WTC11 (cell line): ENCODE data around the gene USF1. TPM values are rescaled to one million over a fixed set of nuclear protein-coding genes. Genes with fewer than 3 reads are reported as not detected.
A peak's percentile ranks its signal among the peaks of the same experiment; 100 is the strongest.

Source experiments
- ATF3 ChIP-seq: sonication (generic); formaldehyde crosslinking; conservative IDR thresholded peaks from 2 replicates; pipeline ENCODE4 v1.8.1; 2022; ENCODE audit warnings: mild to moderate bottlenecking, missing genetic modification reagents
- CBFB ChIP-seq: sonication (generic); formaldehyde crosslinking; IDR thresholded peaks from 2 replicates; pipeline ENCODE4 v1.8.1; 2022; ENCODE audit warnings: mild to moderate bottlenecking, low read depth, missing genetic modification reagents
- CREB1 ChIP-seq: sonication (generic); formaldehyde crosslinking; IDR thresholded peaks from 2 replicates; pipeline ENCODE4 v1.8.0; 2023; ENCODE audit warnings: mild to moderate bottlenecking, missing genetic modification reagents
- ESRRA ChIP-seq: sonication (generic); formaldehyde crosslinking; IDR thresholded peaks from 2 replicates; pipeline ENCODE4 v1.8.1; 2022; ENCODE audit warnings: mild to moderate bottlenecking, missing genetic modification reagents, borderline replicate concordance
- ETV6 ChIP-seq: sonication (generic); formaldehyde crosslinking; IDR thresholded peaks from 2 replicates; pipeline ENCODE4 v1.8.1; 2022; ENCODE audit warnings: mild to moderate bottlenecking, missing genetic modification reagents
- FOXJ3 ChIP-seq: sonication (generic); formaldehyde crosslinking; IDR thresholded peaks from 2 replicates; pipeline ENCODE4 v1.9.0; 2021; ENCODE audit warnings: missing genetic modification reagents, mild to moderate bottlenecking, borderline replicate concordance
- FOXK1 ChIP-seq: sonication (generic); formaldehyde crosslinking; IDR thresholded peaks from 2 replicates; pipeline ENCODE4 v1.8.0; 2022; ENCODE audit warnings: mild to moderate bottlenecking, moderate library complexity, missing genetic modification reagents
- GABPB1 ChIP-seq: sonication (generic); formaldehyde crosslinking; IDR thresholded peaks from 2 replicates; pipeline ENCODE4 v1.8.1; 2023; ENCODE audit warnings: mild to moderate bottlenecking, missing genetic modification reagents
- HMGA2 ChIP-seq: fragments of 250-450 bp; sonication (Bioruptor Pico); IDR thresholded peaks from 2 replicates; pipeline ENCODE4 v1.4.0; 2021; ENCODE audit warnings: mild to moderate bottlenecking, moderate library complexity
- MAX ChIP-seq: sonication (generic); formaldehyde crosslinking; IDR thresholded peaks from 2 replicates; pipeline ENCODE4 v1.8.0; 2022; ENCODE audit warnings: mild to moderate bottlenecking, missing genetic modification reagents
- MXD4 ChIP-seq: fragments of 250-450 bp; sonication (Bioruptor Pico); IDR thresholded peaks from 2 replicates; pipeline ENCODE4 v1.8.0; 2021; ENCODE audit warnings: mild to moderate bottlenecking, moderate library complexity, borderline replicate concordance
- NFYB ChIP-seq: sonication (generic); formaldehyde crosslinking; conservative IDR thresholded peaks from 2 replicates; pipeline ENCODE4 v1.8.0; 2022; ENCODE audit warnings: low read depth, missing genetic modification reagents
- SOX15 ChIP-seq: fragments of 250-450 bp; sonication (Bioruptor Pico); IDR thresholded peaks from 2 replicates; pipeline ENCODE4 v1.9.0; 2021; ENCODE audit warnings: mild to moderate bottlenecking
- SP1 ChIP-seq: sonication (generic); formaldehyde crosslinking; conservative IDR thresholded peaks from 2 replicates; pipeline ENCODE4 v1.8.1; 2022; ENCODE audit warnings: missing genetic modification reagents
- TEAD4 ChIP-seq: sonication (generic); formaldehyde crosslinking; IDR thresholded peaks from 2 replicates; pipeline ENCODE4 v1.8.0; 2022; ENCODE audit warnings: mild to moderate bottlenecking, missing genetic modification reagents
- USF2 ChIP-seq: sonication (generic); formaldehyde crosslinking; IDR thresholded peaks from 2 replicates; pipeline ENCODE4 v1.8.1; 2023; ENCODE audit warnings: mild to moderate bottlenecking, missing genetic modification reagents, moderate library complexity
- ZNF232 ChIP-seq: sonication (generic); formaldehyde crosslinking; IDR thresholded peaks from 2 replicates; pipeline ENCODE4 v1.8.0; 2022; ENCODE audit warnings: mild to moderate bottlenecking, missing genetic modification reagents
- ZNF425 ChIP-seq: fragments of 250-450 bp; sonication (Bioruptor Pico); conservative IDR thresholded peaks from 2 replicates; pipeline ENCODE4 v1.9.0; 2021; ENCODE audit warnings: mild to moderate bottlenecking
- total RNA-seq: library from RNA; stranded (reverse); gene quantifications from 3 replicates; pipeline ENCODE4 v1.2.3, GENCODE V29; 2021
- TF ChIP-seq, protein P1 (sequence below): sonication (generic); formaldehyde crosslinking; IDR thresholded peaks from 2 replicates; pipeline ENCODE4 v1.8.0; 2022; ENCODE audit warnings: mild to moderate bottlenecking, missing genetic modification reagents
- TF ChIP-seq, protein P2 (sequence below): sonication (generic); formaldehyde crosslinking; IDR thresholded peaks from 2 replicates; pipeline ENCODE4 v1.8.1; 2023; ENCODE audit warnings: mild to moderate bottlenecking, missing genetic modification reagents, borderline replicate concordance
- TF ChIP-seq, protein P3 (sequence below): sonication (generic); formaldehyde crosslinking; IDR thresholded peaks from 2 replicates; pipeline ENCODE4 v1.8.1; 2022; ENCODE audit warnings: mild to moderate bottlenecking, moderate library complexity, missing genetic modification reagents
- TF ChIP-seq, protein P4 (sequence below): sonication (generic); formaldehyde crosslinking; IDR thresholded peaks from 2 replicates; pipeline ENCODE4 v1.8.1; 2023; ENCODE audit warnings: mild to moderate bottlenecking, missing genetic modification reagents
- TF ChIP-seq, protein P5 (sequence below): sonication (generic); formaldehyde crosslinking; IDR thresholded peaks from 2 replicates; pipeline ENCODE4 v1.8.0; 2022; ENCODE audit warnings: mild to moderate bottlenecking, missing genetic modification reagents

USF1 gene
- total RNA-seq, 1 experiment from 2014 or later = 65.6 TPM

- peak; percentile 79; the same call in 1 of the 2 replicates for TF ChIP-seq FOXK1 (CRISPR knock-in tag)
- TF ChIP-seq, protein P1, sequence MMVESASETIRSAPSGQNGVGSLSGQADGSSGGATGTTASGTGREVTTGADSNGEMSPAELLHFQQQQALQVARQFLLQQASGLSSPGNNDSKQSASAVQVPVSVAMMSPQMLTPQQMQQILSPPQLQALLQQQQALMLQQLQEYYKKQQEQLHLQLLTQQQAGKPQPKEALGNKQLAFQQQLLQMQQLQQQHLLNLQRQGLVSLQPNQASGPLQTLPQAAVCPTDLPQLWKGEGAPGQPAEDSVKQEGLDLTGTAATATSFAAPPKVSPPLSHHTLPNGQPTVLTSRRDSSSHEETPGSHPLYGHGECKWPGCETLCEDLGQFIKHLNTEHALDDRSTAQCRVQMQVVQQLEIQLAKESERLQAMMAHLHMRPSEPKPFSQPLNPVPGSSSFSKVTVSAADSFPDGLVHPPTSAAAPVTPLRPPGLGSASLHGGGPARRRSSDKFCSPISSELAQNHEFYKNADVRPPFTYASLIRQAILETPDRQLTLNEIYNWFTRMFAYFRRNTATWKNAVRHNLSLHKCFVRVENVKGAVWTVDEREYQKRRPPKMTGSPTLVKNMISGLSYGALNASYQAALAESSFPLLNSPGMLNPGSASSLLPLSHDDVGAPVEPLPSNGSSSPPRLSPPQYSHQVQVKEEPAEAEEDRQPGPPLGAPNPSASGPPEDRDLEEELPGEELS (CRISPR knock-in tag) = peak; percentile 78
- peak; percentile 92 for TF ChIP-seq NFYB (CRISPR knock-in tag)
- no peak for TF ChIP-seq ATF3 (CRISPR knock-in tag)
- TF ChIP-seq, protein P2, sequence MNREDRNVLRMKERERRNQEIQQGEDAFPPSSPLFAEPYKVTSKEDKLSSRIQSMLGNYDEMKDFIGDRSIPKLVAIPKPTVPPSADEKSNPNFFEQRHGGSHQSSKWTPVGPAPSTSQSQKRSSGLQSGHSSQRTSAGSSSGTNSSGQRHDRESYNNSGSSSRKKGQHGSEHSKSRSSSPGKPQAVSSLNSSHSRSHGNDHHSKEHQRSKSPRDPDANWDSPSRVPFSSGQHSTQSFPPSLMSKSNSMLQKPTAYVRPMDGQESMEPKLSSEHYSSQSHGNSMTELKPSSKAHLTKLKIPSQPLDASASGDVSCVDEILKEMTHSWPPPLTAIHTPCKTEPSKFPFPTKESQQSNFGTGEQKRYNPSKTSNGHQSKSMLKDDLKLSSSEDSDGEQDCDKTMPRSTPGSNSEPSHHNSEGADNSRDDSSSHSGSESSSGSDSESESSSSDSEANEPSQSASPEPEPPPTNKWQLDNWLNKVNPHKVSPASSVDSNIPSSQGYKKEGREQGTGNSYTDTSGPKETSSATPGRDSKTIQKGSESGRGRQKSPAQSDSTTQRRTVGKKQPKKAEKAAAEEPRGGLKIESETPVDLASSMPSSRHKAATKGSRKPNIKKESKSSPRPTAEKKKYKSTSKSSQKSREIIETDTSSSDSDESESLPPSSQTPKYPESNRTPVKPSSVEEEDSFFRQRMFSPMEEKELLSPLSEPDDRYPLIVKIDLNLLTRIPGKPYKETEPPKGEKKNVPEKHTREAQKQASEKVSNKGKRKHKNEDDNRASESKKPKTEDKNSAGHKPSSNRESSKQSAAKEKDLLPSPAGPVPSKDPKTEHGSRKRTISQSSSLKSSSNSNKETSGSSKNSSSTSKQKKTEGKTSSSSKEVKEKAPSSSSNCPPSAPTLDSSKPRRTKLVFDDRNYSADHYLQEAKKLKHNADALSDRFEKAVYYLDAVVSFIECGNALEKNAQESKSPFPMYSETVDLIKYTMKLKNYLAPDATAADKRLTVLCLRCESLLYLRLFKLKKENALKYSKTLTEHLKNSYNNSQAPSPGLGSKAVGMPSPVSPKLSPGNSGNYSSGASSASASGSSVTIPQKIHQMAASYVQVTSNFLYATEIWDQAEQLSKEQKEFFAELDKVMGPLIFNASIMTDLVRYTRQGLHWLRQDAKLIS (CRISPR knock-in tag) = no peak
- TF ChIP-seq FOXJ3 = no peak
- TF ChIP-seq ZNF232 (CRISPR knock-in tag) = no peak; the same call in 1 of the 2 replicates
- TF ChIP-seq, protein P3, sequence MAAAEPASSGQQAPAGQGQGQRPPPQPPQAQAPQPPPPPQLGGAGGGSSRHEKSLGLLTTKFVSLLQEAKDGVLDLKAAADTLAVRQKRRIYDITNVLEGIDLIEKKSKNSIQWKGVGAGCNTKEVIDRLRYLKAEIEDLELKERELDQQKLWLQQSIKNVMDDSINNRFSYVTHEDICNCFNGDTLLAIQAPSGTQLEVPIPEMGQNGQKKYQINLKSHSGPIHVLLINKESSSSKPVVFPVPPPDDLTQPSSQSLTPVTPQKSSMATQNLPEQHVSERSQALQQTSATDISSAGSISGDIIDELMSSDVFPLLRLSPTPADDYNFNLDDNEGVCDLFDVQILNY = peak; percentile 88; the same call in 1 of the 2 replicates
- no peak for TF ChIP-seq SOX15 (CRISPR knock-in tag)
- TF ChIP-seq ETV6 (CRISPR knock-in tag) = peak; percentile 82; the same call in 1 of the 2 replicates
- no peak for TF ChIP-seq CBFB (CRISPR knock-in tag)
- TF ChIP-seq MXD4 = no peak
- TF ChIP-seq CREB1 (CRISPR knock-in tag) = no peak; the same call in 1 of the 2 replicates
- no peak for TF ChIP-seq HMGA2
- no peak for TF ChIP-seq ESRRA (CRISPR knock-in tag)
- no peak for TF ChIP-seq ZNF425 (CRISPR knock-in tag)
- TF ChIP-seq, protein P4, sequence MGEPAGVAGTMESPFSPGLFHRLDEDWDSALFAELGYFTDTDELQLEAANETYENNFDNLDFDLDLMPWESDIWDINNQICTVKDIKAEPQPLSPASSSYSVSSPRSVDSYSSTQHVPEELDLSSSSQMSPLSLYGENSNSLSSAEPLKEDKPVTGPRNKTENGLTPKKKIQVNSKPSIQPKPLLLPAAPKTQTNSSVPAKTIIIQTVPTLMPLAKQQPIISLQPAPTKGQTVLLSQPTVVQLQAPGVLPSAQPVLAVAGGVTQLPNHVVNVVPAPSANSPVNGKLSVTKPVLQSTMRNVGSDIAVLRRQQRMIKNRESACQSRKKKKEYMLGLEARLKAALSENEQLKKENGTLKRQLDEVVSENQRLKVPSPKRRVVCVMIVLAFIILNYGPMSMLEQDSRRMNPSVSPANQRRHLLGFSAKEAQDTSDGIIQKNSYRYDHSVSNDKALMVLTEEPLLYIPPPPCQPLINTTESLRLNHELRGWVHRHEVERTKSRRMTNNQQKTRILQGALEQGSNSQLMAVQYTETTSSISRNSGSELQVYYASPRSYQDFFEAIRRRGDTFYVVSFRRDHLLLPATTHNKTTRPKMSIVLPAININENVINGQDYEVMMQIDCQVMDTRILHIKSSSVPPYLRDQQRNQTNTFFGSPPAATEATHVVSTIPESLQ (CRISPR knock-in tag) = no peak
- no peak for TF ChIP-seq GABPB1 (CRISPR knock-in tag)
- TF ChIP-seq, protein P5, sequence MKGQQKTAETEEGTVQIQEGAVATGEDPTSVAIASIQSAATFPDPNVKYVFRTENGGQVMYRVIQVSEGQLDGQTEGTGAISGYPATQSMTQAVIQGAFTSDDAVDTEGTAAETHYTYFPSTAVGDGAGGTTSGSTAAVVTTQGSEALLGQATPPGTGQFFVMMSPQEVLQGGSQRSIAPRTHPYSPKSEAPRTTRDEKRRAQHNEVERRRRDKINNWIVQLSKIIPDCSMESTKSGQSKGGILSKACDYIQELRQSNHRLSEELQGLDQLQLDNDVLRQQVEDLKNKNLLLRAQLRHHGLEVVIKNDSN (CRISPR knock-in tag) = peak; percentile 62; the same call in 1 of the 2 replicates
- no peak for TF ChIP-seq TEAD4
- peak; percentile 92 for TF ChIP-seq MAX (CRISPR knock-in tag)
- peak; percentile 70; the same call in 1 of the 2 replicates for TF ChIP-seq SP1 (CRISPR knock-in tag)
- peak; percentile 45 for TF ChIP-seq USF2 (CRISPR knock-in tag)
These were observed 24.4 kb downstream of the USF1 start (continued) for GRCh38 chr1:161021165-161021969.
